Left kidney (tissue), 2 donors: ENCODE data around the gene SUSD3. TPM values are rescaled to one million over a fixed set of nuclear protein-coding genes. Genes with fewer than 3 reads are reported as not detected.
"Not testable (repeated sequence)": the region's sequence is repeated elsewhere in the genome, so short reads cannot be mapped to it uniquely, and the experiment has no call there.

ENCODE experiments used
- DNase-seq: peaks from one replicate; pipeline ENCODE4 v3.0.0-alpha.2; 2013
- polyA plus RNA-seq: library from polyadenylated mRNA; unstranded; fragments of 120-200 nt; gene quantifications from one replicate; pipeline ENCODE4 v1.2.1, GENCODE V29; 2013; ENCODE audit not compliant: insufficient read length

SUSD3 gene
- polyA plus RNA-seq, 1 donor = 6.9 TPM

GRCh38 chr9:93111001-93111370 lies 52.5 kb downstream of the SUSD3 start:
- DNase-seq = no peak

DNA sequence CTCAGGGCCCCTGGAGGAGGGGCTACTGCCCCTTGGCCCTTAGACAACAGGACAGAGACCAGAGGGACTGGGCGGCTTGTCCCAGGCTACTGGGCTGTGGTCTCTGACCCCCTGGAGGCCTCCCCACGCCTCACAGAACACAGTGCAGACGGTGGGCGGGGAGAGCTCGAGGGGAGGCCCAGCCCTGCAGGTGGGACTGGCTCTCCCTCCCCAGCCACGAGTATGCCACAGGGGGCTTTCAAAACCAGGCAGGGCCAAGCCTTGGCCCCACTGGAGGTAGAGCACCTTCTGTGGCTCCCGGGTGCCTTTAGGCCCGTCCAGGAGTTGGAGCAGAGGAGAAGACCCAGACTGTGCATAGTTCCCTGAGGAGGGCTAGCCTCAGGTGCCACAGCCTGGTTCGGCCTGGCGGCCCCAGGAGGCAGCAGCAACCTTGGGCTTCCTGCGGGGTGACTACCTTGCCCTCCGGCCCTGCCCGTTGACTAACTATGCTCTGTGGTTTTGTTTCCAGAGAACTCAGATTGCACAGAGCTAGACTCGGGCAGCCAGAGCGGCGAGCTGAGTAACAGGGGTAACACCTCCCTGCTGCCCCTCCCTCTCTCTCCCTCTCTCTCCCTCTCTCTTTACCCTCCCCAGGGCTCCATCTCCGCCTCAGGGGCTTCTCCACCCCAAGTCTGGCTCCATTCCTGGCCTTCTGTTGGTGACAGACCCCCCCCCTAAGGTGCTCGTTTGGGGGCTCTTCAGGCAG lies 53.0 kb downstream of the SUSD3 start:
- DNase-seq = no peak

GRCh38 chr9:93112116-93112863 lies 53.8 kb downstream of the SUSD3 start:
- no peak for DNase-seq

DNA sequence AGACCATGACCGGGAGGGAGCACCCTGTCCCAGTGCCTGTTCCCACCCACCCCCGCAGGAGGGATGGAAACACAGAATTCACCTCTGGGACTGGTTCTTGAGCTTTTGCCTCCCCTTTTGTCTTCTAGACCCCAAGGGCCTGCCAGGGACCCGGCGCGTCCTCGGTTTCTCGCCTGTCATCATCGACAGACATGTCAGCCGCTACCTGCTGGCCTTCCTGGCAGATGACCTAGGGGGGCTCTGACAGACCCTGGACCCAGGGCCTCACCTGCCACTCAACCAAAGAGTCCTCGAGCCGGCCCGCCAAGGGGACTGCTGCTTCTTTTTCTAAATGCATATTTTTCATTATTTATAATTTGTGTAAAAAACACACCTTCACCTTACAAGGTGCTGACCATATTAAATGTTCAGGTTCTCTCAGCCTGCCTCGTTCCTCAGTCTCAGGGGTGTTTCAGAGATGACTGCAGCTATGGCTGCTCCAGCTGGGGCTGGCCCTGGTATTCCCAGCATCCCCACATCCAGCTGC lies 54.4 kb downstream of the SUSD3 start:
- DNase-seq = no peak

DNA sequence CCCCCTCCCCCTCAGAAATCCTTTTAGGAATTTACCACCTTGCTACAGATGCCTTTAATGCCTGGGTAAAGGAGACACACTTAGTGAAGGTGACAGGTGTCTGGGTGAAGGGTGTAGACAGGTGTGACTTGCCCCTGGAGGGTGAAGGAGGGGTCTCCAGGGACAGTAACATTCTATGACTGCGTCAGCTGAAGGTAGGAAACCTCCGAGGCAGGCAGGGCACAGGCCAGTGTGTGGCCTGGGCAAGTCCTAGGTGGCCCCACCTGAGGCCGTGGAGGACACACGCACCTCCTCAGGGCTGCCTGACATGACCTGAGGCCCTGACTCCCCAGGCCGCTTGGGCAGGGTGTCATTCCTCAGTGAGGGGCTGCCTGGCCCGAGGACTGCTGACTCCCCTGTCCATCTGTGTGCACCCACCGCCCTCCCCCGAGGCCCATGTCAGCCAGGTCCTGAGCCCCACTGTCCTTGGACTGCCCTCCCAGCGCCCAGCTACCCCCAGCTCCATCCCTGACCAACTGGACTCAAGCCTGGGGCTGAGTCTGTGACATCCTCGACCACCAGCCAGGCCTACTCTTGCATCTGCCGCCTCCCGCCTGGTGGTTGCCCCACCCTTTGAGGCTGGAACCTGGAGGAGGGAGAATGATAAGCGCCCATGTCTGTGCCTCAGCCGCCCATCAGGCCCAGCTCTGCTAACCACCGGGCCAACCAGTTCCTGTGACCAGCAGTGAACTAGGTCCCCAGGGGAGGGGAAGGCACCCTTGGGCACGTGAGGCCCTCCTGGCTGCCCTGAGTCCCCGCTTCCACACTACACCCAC lies 55.9 kb downstream of the SUSD3 start:
- DNase-seq = no peak

GRCh38 chr9:93114984-93115335 lies 56.5 kb downstream of the SUSD3 start:
- DNase-seq = no peak

DNA sequence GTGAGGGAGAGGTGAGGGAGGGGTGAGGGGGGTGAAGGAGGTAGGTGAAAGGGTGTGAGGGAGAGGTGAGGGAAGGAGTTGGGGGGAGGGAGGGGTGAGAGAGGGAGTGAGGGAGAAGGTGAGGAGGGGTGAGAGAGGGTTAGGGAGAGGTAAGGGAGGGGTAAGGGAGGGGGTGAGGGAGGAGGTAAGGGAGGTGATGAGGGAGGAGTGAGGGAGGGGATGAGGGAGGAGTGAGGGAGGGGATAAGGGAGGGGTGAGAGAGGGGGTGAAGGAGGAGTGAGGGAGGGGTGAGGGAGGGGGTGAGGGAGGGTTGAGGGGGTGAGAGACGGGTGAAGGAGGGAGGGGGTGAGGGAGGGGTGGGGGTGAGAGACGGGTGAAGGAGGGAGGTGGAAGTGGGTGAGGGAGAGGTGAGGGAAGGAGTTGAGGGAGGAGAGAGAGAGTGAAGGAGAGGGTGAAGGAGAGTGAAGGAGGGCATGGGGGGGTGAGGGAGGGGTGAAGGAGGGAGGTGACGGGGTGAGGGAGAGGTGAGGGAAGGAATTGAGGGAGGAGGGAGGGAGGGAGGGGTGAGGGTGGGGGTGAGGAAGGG lies 57.1 kb downstream of the SUSD3 start:
- no peak for DNase-seq

DNA sequence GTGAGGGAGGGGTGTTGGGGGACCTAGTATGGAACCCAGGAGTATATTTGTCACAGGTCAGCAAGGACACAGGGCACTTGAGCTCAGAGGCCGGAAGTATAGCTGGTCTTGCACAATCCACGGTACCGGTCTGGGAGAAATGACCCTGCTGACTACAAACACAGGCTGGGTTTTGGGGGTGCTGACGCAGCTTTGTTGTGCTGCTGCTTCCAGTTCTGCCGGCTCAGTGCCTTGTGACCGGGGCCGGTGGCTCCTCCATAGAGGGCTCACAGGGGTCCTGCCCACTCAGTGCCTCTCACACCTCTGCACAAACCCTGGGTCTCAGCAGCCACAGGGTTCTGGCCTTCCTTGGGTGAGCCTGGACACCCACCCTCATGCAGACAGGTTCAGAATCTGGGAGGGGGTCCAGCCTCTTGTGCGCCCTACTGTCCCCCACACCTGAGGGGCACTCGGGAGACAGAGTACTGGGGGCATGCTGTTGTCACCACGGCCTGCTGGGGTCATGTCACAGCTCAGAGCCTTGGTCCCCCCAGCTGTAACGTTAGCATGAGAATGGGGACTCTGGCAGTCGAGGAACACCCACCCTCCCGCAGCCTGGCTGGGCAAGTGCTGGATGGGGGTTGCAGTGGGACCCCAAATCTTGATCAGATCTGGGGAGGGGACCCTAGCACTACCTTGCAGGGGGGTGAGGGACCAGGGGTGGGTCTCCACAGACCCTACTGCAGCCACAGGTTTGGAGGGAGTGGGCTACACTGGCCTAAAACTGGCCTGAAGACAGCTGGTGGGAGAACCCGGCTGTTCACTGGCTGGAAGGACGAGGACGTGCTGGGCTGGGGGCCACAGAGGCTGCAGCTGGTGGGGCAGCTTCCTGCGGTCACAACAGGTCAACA lies 57.8 kb downstream of the SUSD3 start:
- DNase-seq = no peak

DNA sequence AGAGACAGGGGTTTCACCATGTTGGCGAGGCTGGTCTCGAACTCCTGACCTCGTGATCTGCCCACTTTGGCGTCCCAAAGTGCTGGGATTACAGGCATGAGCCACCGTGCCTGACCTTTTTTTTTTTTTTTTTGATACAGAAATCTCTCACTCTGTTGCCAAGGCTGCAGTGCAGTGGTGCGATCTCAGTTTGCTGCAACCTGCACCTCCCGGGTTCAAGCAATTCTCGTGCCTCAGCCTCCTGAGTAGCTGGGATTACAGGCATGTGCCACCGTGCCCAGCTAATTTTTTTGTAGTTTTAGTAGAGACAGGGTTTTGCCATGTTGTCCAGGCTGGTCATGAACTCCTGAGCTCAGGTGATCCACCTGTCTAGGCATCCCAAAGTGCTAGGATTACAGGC lies 59.0 kb downstream of the SUSD3 start:
- DNase-seq = not testable (repeated sequence)

- no peak for DNase-seq
Observed at GRCh38 chr9:93117924-93118862, 59.7 kb downstream of the SUSD3 start.

GRCh38 chr9:93118863-93119702 lies 60.6 kb downstream of the SUSD3 start:
- DNase-seq = no peak

GRCh38 chr9:93119703-93119952 lies 61.1 kb downstream of the SUSD3 start:
- no peak for DNase-seq

- DNase-seq = no peak
Observed at GRCh38 chr9:93119953-93120845, 61.7 kb downstream of the SUSD3 start.

- DNase-seq = no peak
Observed at GRCh38 chr9:93120846-93121315, 62.4 kb downstream of the SUSD3 start.

- no peak for DNase-seq
Observed at GRCh38 chr9:93121316-93122241, 63.1 kb downstream of the SUSD3 start.

GRCh38 chr9:93122721-93123221 lies 64.3 kb downstream of the SUSD3 start:
- no peak for DNase-seq
